Suprapubic skin (tissue), 3 donors: Measurements from ENCODE around the gene CD93.

Experiments used
- EP300 ChIP-seq: sonication (generic); formaldehyde crosslinking; IDR thresholded peaks from one replicate; pipeline ENCODE4 v1.6.1; 2017; ENCODE audit warnings: antibody characterized with exemption
- POLR2A ChIP-seq, 2 donors: fragments of 450-650 bp; IDR thresholded peaks; one replicate each; pipeline ENCODE4 v1.6.1; 2017; ENCODE audit warnings: antibody characterized with exemption in 2 of 2, mild to moderate bottlenecking in 2 of 2, moderate library complexity in 2 of 2
- TF ChIP-seq, protein P1 (sequence below), 2 donors: fragments of 200-600 bp in 1 of 2; fragments of 450-650 bp in 1 of 2; sonication (generic) in 1 of 2; IDR thresholded peaks; one replicate each; pipeline ENCODE4 v1.5.1; 2016 to 2019; ENCODE audit warnings: antibody characterized with exemption in 2 of 2, mild to moderate bottlenecking in 1 of 2, moderate library complexity in 1 of 2

DNA sequence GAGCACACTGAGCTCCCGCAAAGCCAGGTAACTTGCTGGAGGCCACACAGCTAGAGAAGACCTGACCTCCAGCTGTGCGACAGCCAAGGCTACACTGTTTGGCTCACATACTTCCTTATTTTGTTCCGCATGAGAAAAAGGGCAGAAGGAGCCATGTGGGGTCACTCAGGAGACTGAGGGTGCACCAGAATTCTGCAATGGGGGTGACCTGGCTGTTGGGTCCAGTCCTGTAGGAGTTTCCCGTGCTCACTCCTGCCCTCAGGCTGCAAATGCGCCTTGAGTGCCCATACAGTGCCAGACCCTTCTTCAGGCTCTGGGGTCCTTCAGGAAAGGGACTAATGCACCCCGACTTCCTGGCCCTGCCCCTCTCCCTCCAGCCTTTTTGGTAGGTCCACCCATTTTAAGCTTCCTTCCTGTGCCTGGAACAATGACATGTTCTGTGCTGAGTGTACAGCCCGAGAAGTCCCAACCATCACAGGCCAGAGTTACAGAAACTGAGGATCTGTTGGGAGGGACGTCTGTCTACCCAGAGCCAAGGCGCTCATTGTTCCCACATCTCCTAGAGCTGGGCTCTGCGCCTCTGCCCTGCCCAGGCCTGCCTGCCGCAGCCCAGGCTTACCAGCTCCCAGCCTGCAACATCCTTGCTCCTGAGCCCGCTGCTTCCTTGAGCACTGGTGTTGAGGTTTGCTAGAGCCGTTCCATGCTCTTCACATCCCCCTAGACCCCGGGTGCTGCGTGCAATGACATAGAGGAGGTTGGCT lies 33.5 kb upstream of the CD93 start:
- TF ChIP-seq, protein P1, sequence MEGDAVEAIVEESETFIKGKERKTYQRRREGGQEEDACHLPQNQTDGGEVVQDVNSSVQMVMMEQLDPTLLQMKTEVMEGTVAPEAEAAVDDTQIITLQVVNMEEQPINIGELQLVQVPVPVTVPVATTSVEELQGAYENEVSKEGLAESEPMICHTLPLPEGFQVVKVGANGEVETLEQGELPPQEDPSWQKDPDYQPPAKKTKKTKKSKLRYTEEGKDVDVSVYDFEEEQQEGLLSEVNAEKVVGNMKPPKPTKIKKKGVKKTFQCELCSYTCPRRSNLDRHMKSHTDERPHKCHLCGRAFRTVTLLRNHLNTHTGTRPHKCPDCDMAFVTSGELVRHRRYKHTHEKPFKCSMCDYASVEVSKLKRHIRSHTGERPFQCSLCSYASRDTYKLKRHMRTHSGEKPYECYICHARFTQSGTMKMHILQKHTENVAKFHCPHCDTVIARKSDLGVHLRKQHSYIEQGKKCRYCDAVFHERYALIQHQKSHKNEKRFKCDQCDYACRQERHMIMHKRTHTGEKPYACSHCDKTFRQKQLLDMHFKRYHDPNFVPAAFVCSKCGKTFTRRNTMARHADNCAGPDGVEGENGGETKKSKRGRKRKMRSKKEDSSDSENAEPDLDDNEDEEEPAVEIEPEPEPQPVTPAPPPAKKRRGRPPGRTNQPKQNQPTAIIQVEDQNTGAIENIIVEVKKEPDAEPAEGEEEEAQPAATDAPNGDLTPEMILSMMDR (IDR thresholded peaks at IDR 0.05) = no peak
- TF ChIP-seq POLR2A (IDR thresholded peaks at IDR 0.05) (no peak), EP300 (no peak)
